Thoracic aorta (tissue), 2 donors: ENCODE data around the gene LRMDA. TPM values are rescaled to one million over a fixed set of nuclear protein-coding genes. Genes with fewer than 3 reads are reported as not detected.

ENCODE experiments used
- ATAC-seq: fragments of 150-250 bp; one replicate; pipeline ENCODE4 v1.8.0; 2017; ENCODE audit warnings: low read depth; ENCODE audit not compliant: insufficient number of reproducible peaks, low FRiP score
- DNase-seq: peaks from one replicate; pipeline ENCODE4 v3.0.0-alpha.2; 2020; ENCODE audit warnings: low spot score
- H3K27ac ChIP-seq, 2 donors: fragments of 200-600 bp; sonication (generic); 1 replicate in 1 of 2; 2 replicates in 1 of 2; pipeline ENCODE4 v1.5.1; 2016; ENCODE audit warnings: mild to moderate bottlenecking in 2 of 2, moderate library complexity in 2 of 2
- H3K27me3 ChIP-seq: fragments of 200-600 bp; sonication (generic); replicated peaks from 2 replicates; pipeline ENCODE4 v1.6.0; 2016; ENCODE audit warnings: mild to moderate bottlenecking; ENCODE audit not compliant: insufficient read depth
- H3K36me3 ChIP-seq: fragments of 200-600 bp; sonication (generic); one replicate; pipeline ENCODE4 v1.5.1; 2016
- H3K4me1 ChIP-seq, 2 donors: fragments of 200-600 bp; sonication (generic); 1 replicate in 1 of 2; 2 replicates in 1 of 2; pipeline versions ENCODE4 v1.5.1 to v1.6.0; 2016; ENCODE audit warnings: low read depth in 2 of 2, mild to moderate bottlenecking in 1 of 2; ENCODE audit not compliant: control insufficient read depth in 1 of 2
- H3K4me3 ChIP-seq: fragments of 200-600 bp; sonication (generic); 2 replicates; pipeline ENCODE4 v1.5.1; 2016; ENCODE audit warnings: mild to moderate bottlenecking
- H3K9me3 ChIP-seq: fragments of 200-600 bp; sonication (generic); 2 replicates; pipeline ENCODE4 v1.5.1; 2016
- total RNA-seq, 2 donors: library from RNA; depleted of rRNA; stranded (reverse); fragments of >200 nt; gene quantifications; one replicate each; pipeline versions ENCODE4 v1.1.0 to v1.2.3, GENCODE V29; 2016
- TF ChIP-seq, protein P1 (sequence below): fragments of 200-600 bp; sonication (generic); IDR thresholded peaks from one replicate; pipeline ENCODE4 v1.5.1; 2019; ENCODE audit warnings: antibody characterized with exemption

LRMDA gene
- total RNA-seq, 2 donors from 2014 or later, result 8.3 to 36.6 TPM

DNA sequence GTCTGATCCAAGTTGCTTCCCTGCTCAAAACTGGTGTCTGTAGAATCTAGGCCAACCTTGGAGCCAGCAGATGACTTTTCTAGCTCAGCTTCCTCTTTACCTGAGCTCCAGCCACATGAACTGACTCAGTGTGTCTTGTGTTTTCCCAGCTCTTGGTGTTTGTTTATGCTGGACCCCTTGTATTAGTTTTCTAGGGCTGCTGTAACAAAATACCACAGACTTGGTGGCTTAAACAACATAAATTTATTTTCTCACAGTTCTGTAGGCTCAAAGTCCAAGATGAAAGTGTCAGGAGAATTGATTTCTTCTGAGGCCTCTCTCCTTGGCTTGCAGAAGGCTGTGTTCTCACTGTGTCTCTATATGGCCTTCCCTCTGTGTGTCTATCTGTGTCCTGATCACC, 45.1 kb downstream of the LRMDA start:
- H3K4me1 ChIP-seq, result no peaks in the 10 kb centered on the region
- H3K4me3 ChIP-seq, result no peak overlapping the region
- no peaks in the 10 kb centered on the region for H3K27me3 ChIP-seq
- TF ChIP-seq, protein P1, sequence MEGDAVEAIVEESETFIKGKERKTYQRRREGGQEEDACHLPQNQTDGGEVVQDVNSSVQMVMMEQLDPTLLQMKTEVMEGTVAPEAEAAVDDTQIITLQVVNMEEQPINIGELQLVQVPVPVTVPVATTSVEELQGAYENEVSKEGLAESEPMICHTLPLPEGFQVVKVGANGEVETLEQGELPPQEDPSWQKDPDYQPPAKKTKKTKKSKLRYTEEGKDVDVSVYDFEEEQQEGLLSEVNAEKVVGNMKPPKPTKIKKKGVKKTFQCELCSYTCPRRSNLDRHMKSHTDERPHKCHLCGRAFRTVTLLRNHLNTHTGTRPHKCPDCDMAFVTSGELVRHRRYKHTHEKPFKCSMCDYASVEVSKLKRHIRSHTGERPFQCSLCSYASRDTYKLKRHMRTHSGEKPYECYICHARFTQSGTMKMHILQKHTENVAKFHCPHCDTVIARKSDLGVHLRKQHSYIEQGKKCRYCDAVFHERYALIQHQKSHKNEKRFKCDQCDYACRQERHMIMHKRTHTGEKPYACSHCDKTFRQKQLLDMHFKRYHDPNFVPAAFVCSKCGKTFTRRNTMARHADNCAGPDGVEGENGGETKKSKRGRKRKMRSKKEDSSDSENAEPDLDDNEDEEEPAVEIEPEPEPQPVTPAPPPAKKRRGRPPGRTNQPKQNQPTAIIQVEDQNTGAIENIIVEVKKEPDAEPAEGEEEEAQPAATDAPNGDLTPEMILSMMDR, result no peak
- ATAC-seq, result no peak
- no peak overlapping the region for H3K27ac ChIP-seq
- H3K9me3 ChIP-seq, result no peaks in the 10 kb centered on the region
- no peak for DNase-seq
- H3K36me3 ChIP-seq, result no peaks in the 10 kb centered on the region

DNA sequence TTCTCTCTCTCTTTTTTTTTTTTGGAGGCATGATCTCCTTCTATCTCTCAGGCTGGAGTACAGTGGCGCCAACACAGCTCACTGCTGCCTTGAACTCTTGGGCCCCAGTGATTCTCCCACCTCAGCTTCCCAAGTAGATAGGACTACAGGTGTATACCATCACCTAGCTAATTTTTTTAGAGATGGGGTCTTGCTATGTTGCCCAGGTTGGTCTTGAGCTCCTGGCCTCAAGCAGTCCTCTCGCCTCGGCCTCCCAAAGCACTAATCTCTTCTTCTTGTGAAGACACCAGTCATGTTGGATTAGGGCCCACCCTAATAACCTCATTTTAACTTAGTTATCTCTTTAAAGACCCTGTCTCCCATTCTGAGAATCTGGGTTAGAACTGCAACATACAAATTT, 45.6 kb downstream of the LRMDA start:
- no peak for DNase-seq
- TF ChIP-seq, protein P1, result no peak
- Histone ChIP-seq H3K27ac (no peak overlapping the region), H3K4me3 (no peak overlapping the region), H3K9me3 (no peaks in the 10 kb centered on the region), H3K27me3 (no peaks in the 10 kb centered on the region), H3K36me3 (no peaks in the 10 kb centered on the region), H3K4me1 (no peaks in the 10 kb centered on the region)
- no peak for ATAC-seq

DNA sequence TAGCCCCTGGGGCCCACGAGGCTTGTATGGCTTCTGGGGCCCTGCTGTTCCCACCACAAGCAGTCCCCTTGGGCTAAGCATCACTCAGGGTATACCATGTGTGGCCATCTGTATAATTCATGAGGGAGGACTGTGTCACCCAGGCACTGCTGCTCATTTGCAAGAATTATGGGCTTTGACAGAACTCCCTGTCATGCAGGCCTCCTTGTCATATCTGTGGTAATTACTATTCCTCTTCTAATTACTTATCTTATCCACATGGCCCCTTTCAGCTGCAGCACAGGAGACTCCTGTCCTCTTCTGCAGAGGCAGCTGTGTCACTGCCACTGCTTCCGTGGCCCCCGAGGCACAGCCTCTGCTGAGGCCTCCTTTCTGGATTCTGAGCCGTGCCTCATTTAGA, 46.3 kb downstream of the LRMDA start:
- ATAC-seq (no peak), DNase-seq (no peak)
- Histone ChIP-seq H3K36me3 (no peaks in the 10 kb centered on the region), H3K27me3 (no peaks in the 10 kb centered on the region), H3K4me3 (no peak overlapping the region), H3K4me1 (no peaks in the 10 kb centered on the region), H3K27ac (no peak overlapping the region), H3K9me3 (no peaks in the 10 kb centered on the region)
- TF ChIP-seq, protein P1, result no peak

DNA sequence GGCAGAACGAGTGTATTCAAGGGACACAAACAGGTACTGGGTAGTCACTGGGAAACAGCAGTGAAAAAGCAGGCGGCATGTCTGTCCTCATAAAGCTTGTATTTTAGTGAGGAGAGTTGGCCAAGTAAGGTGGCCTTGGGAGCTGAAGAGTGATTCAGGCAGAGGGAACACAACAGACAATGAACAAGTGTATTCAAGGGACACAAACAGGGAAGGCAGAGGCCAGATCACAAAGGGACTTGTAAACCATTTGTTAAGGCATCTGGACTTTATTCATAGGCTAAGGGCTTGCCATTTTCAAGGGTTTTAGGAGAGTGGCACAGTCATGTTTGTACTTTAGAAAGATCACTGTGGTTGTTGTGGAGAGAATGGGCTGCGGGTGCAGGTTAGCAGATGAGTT, 49.0 kb downstream of the LRMDA start:
- Histone ChIP-seq H3K4me1 (peaks cover 5 to 7% of the 10 kb centered on the region in 2 donors), H3K4me3 (no peak overlapping the region), H3K36me3 (no peaks in the 10 kb centered on the region), H3K27ac (no peak overlapping the region), H3K9me3 (no peaks in the 10 kb centered on the region), H3K27me3 (no peaks in the 10 kb centered on the region)
- TF ChIP-seq, protein P1, result no peak
- DNase-seq (no peak), ATAC-seq (no peak)

DNA sequence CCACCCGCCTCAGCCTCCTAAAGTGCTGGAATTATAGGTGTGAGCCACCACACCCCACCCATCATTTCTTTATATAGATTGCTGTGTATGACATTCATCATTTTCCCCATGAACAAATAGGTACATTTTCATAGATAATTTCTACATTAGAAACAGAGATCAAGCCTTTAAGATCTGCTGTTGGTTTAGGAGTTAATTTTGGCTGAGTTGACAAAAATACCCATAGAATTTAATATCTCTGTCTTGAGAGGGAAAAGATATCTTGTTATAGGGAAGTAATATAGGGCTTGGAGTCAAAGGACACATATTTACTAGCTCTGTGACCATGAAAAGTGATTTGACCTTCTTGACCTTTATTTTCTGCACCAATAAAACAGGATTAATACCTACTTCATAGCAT, 51.8 kb downstream of the LRMDA start:
- TF ChIP-seq, protein P1, result no peak
- no peak for ATAC-seq
- H3K9me3 ChIP-seq, result no peaks in the 10 kb centered on the region
- peaks cover 11 to 33% of the 10 kb centered on the region in 2 donors for H3K4me1 ChIP-seq
- H3K27me3 ChIP-seq, result no peaks in the 10 kb centered on the region
- no peak overlapping the region for H3K27ac ChIP-seq
- H3K4me3 ChIP-seq, result no peak overlapping the region
- DNase-seq, result no peak
- H3K36me3 ChIP-seq, result no peaks in the 10 kb centered on the region
